Forelimb muscle (tissue), 1 donor: ENCODE data around the gene NDUFA6. TPM values are rescaled to one million over a fixed set of nuclear protein-coding genes. Genes with fewer than 3 reads are reported as not detected.
A peak's percentile ranks its signal among the peaks of the same experiment; 100 is the strongest.
"Not testable (repeated sequence)": the region's sequence is repeated elsewhere in the genome, so short reads cannot be mapped to it uniquely, and the experiment has no call there.

Source experiments
- DNase-seq: peaks from one replicate; pipeline ENCODE4 v3.0.0-alpha.2; 2013; ENCODE audit warnings: low read depth
- polyA plus RNA-seq: library from polyadenylated mRNA; unstranded; fragments of 120-200 nt; gene quantifications from one replicate; pipeline ENCODE4 v1.2.1, GENCODE V29; 2013; ENCODE audit not compliant: insufficient read length

Gene NDUFA6
- 117 TPM for polyA plus RNA-seq

- peak; percentile 98 for DNase-seq
Measured at GRCh38 chr22:42090596-42091454, at the start of gene NDUFA6. TSS of gene NDUFA6 (minus strand) at chr22:42090772. CDS start at chr22:42090744, 28 bp downstream.

GRCh38 chr22:42140153-42140552 lies 49.6 kb upstream of the NDUFA6 start:
- not testable (repeated sequence) for DNase-seq

- DNase-seq = not testable (repeated sequence)
Measured at GRCh38 chr22:42139508-42139907, 48.9 kb upstream of the NDUFA6 start.

GRCh38 chr22:42138972-42139371 lies 48.4 kb upstream of the NDUFA6 start:
- no peak for DNase-seq

- DNase-seq = no peak
Measured at GRCh38 chr22:42138122-42138770, 47.7 kb upstream of the NDUFA6 start.

- not testable (repeated sequence) for DNase-seq
Measured at GRCh38 chr22:42135688-42136087, 45.1 kb upstream of the NDUFA6 start.

GRCh38 chr22:42134100-42135020 lies 43.8 kb upstream of the NDUFA6 start:
- no peak for DNase-seq

GRCh38 chr22:42132457-42132856 lies 41.9 kb upstream of the NDUFA6 start:
- no peak for DNase-seq

- no peak for DNase-seq
Measured at GRCh38 chr22:42131562-42131961, 41.0 kb upstream of the NDUFA6 start.

GRCh38 chr22:42130639-42131431 lies 40.3 kb upstream of the NDUFA6 start, which contains the start of gene CYP2D6:
TSS of gene CYP2D6 (minus strand) at chr22:42130810. CDS start at chr22:42130791, 19 bp downstream.
- not testable (repeated sequence) for DNase-seq

GRCh38 chr22:42130182-42130581 lies 39.6 kb upstream of the NDUFA6 start:
- not testable (repeated sequence) for DNase-seq

- DNase-seq = not testable (repeated sequence)
Measured at GRCh38 chr22:42128776-42129694, 38.5 kb upstream of the NDUFA6 start.

GRCh38 chr22:42128007-42128406 lies 37.4 kb upstream of the NDUFA6 start:
- DNase-seq = not testable (repeated sequence)

- no peak for DNase-seq
Measured at GRCh38 chr22:42127606-42128005, 37.0 kb upstream of the NDUFA6 start.

- DNase-seq = not testable (repeated sequence)
Measured at GRCh38 chr22:42123529-42123928, 33.0 kb upstream of the NDUFA6 start.

- DNase-seq = not testable (repeated sequence)
Measured at GRCh38 chr22:42120231-42121021, 29.9 kb upstream of the NDUFA6 start.

GRCh38 chr22:42116848-42117424 lies 26.4 kb upstream of the NDUFA6 start:
- DNase-seq = no peak

- DNase-seq = not testable (repeated sequence)
Measured at GRCh38 chr22:42115420-42115830, 24.9 kb upstream of the NDUFA6 start.
